Neural progenitor cell (in vitro differentiated cells): ENCODE measurements around the gene SLC4A7. TPM values are rescaled to one million over a fixed set of nuclear protein-coding genes. Genes with fewer than 3 reads are reported as not detected.
A peak's percentile ranks its signal among the peaks of the same experiment; 100 is the strongest.

Experiments
- DNase-seq: peaks from one replicate; pipeline ENCODE4 v3.0.0-alpha.2; 2016; ENCODE audit warnings: low spot score
- H2AFZ ChIP-seq: fragments of 200-600 bp; sonication (generic); replicated peaks from 2 replicates; pipeline ENCODE4 v1.6.1; 2016; ENCODE audit warnings: antibody characterized with exemption
- H3F3A ChIP-seq: fragments of 200-600 bp; sonication (generic); 2 replicates; pipeline ENCODE4 v1.6.1; 2016; ENCODE audit warnings: antibody characterized with exemption, low read depth
- H3K27ac ChIP-seq: fragments of 200-600 bp; sonication (generic); 2 replicates; pipeline ENCODE4 v1.5.1; 2016; ENCODE audit warnings: mild to moderate bottlenecking
- H3K27me3 ChIP-seq: fragments of 200-600 bp; sonication (generic); 2 replicates; pipeline ENCODE4 v1.6.1; 2016; ENCODE audit warnings: mild to moderate bottlenecking, moderate library complexity
- H3K36me3 ChIP-seq: fragments of 200-600 bp; sonication (generic); 2 replicates; pipeline ENCODE4 v1.5.1; 2016
- H3K4me1 ChIP-seq: fragments of 200-600 bp; sonication (generic); 2 replicates; pipeline ENCODE4 v1.6.1; 2016; ENCODE audit warnings: mixed run types
- H3K4me2 ChIP-seq: fragments of 200-600 bp; sonication (generic); 2 replicates; pipeline ENCODE4 v1.6.1; 2016
- H3K4me3 ChIP-seq: fragments of 200-600 bp; sonication (generic); 2 replicates; pipeline ENCODE4 v1.5.1; 2016
- H3K79me2 ChIP-seq: fragments of 200-600 bp; sonication (generic); 2 replicates; pipeline ENCODE4 v1.6.1; 2016; ENCODE audit warnings: low read depth
- H3K9ac ChIP-seq: fragments of 200-600 bp; sonication (generic); 2 replicates; pipeline ENCODE4 v1.6.1; 2016
- H3K9me3 ChIP-seq: fragments of 200-600 bp; sonication (generic); 2 replicates; pipeline ENCODE4 v1.5.1; 2016; ENCODE audit warnings: low read depth
- H4K20me1 ChIP-seq: fragments of 200-600 bp; sonication (generic); 2 replicates; pipeline ENCODE4 v1.6.1; 2016; ENCODE audit warnings: low read depth
- H3K27ac Mint-ChIP-seq: 3 replicates; pipeline ENCODE4 v1.8.0; 2021; ENCODE audit warnings: mixed read lengths
- H3K27me3 Mint-ChIP-seq: 2 replicates; pipeline ENCODE4 v1.8.0; 2022; ENCODE audit warnings: low read depth, mild to moderate bottlenecking, inconsistent platforms, moderate library complexity, mixed read lengths; ENCODE audit not compliant: insufficient read depth
- H3K36me3 Mint-ChIP-seq: 3 replicates; pipeline ENCODE4 v1.8.0; 2021; ENCODE audit warnings: mixed read lengths
- H3K4me1 Mint-ChIP-seq: 3 replicates; pipeline ENCODE4 v1.8.0; 2021; ENCODE audit warnings: mixed read lengths
- H3K4me3 Mint-ChIP-seq: 3 replicates; pipeline ENCODE4 v1.8.0; 2021; ENCODE audit warnings: mild to moderate bottlenecking, moderate library complexity, mixed read lengths
- H3K9me3 Mint-ChIP-seq: 3 replicates; pipeline ENCODE4 v1.8.0; 2020; ENCODE audit warnings: mixed read lengths
- EZH2 ChIP-seq: fragments of 200-600 bp; sonication (generic); IDR thresholded peaks from 2 replicates; pipeline ENCODE4 v1.6.1; 2017; ENCODE audit warnings: antibody characterized with exemption, mild to moderate bottlenecking, moderate library complexity
- EZH2phosphoT487 ChIP-seq: fragments of 200-600 bp; sonication (generic); IDR thresholded peaks from 2 replicates; pipeline ENCODE4 v1.6.1; 2017; ENCODE audit warnings: antibody characterized with exemption
- total RNA-seq: library from RNA; depleted of rRNA; stranded (reverse); fragments of >200 nt; gene quantifications from 2 replicates; pipeline ENCODE4 v1.2.3, GENCODE V29; 2015; ENCODE audit warnings: low replicate concordance
- TF ChIP-seq, protein P1 (sequence below): fragments of 200-600 bp; sonication (generic); IDR thresholded peaks from 2 replicates; pipeline ENCODE4 v1.5.1; 2017; ENCODE audit warnings: antibody characterized with exemption, mild to moderate bottlenecking

SLC4A7 gene
- total RNA-seq, 1 donor from 2014 or later, result 114 TPM

DNA sequence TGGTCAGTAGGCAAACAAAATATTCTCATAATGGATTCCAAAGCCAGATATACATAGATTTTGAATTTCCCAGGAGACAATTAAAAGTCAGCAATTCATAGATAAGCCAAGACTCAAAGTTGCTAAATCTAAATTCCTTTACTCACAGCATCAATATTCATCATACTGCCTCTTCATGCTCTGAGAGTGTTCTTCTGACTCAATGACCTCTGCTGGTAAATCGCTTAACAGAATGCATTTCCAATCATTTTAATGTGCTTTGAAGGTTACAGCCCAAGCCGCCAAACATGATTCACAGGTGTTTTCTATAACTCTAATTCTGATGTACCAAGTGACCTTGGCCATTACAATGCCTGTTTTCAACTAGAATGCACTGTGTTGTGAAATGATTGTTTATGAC lies 24.2 kb upstream of the SLC4A7 start:
- Histone ChIP-seq H3K36me3 (no peaks in the 10 kb centered on the region), H3K9ac (no peak overlapping the region), H4K20me1 (no peaks in the 10 kb centered on the region), H3K9me3 (no peaks in the 10 kb centered on the region), H3K4me3 (no peak overlapping the region), H3K4me1 (peaks cover 14% of the 10 kb centered on the region), H3K4me2 (no peak overlapping the region), H3K27me3 (no peaks in the 10 kb centered on the region), H3K79me2 (no peaks in the 10 kb centered on the region), H2AFZ (no peak overlapping the region), H3K27ac (no peak overlapping the region), H3F3A (no peaks in the 10 kb centered on the region)
- peaks cover 7% of the 10 kb centered on the region for H3K9me3 Mint-ChIP-seq
- no peak overlapping the region for H3K27ac Mint-ChIP-seq
- TF ChIP-seq, protein P1, sequence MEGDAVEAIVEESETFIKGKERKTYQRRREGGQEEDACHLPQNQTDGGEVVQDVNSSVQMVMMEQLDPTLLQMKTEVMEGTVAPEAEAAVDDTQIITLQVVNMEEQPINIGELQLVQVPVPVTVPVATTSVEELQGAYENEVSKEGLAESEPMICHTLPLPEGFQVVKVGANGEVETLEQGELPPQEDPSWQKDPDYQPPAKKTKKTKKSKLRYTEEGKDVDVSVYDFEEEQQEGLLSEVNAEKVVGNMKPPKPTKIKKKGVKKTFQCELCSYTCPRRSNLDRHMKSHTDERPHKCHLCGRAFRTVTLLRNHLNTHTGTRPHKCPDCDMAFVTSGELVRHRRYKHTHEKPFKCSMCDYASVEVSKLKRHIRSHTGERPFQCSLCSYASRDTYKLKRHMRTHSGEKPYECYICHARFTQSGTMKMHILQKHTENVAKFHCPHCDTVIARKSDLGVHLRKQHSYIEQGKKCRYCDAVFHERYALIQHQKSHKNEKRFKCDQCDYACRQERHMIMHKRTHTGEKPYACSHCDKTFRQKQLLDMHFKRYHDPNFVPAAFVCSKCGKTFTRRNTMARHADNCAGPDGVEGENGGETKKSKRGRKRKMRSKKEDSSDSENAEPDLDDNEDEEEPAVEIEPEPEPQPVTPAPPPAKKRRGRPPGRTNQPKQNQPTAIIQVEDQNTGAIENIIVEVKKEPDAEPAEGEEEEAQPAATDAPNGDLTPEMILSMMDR, result no peak
- TF ChIP-seq EZH2 (no peak), EZH2phosphoT487 (no peak)
- DNase-seq, result no peak
- no peak overlapping the region for H3K4me3 Mint-ChIP-seq
- no peaks in the 10 kb centered on the region for H3K27me3 Mint-ChIP-seq
- H3K36me3 Mint-ChIP-seq, result no peaks in the 10 kb centered on the region
- H3K4me1 Mint-ChIP-seq, result peaks cover 12% of the 10 kb centered on the region

DNA sequence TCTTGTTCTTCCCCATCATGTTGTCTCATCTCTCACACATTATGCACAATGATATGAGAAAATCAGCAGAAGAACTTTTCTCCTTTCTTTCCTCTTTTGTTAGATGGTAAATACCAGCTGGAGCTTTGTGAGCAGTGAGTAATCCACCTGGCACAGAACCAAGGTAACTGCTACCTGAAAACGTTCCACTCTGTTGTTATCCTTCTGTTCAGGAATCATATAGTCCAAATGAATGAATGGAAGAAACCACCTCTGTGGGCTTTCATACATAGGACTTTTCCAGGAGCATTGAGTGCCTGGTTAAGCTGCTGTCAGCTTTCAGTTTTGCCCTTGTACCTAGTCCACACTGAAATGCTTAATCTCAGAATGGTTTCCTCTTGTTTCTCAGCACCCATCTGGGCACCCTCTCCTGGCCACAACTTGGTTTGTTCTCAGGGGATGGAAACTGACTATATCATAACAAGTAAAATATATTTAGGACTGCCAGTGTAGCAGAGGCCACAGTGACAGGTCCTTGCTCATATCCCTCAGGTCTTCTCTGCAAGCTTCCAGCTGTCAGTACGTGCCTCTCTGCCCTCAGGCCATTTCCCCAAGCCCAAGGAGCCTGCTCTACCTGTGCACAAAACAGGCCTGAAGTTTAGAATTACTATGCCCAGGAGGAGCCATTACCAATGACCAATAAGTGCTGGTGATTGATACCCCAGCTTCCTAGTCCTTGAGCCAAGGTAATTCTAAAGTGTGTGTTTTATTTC lies 23.5 kb upstream of the SLC4A7 start:
- Histone ChIP-seq H2AFZ (no peak overlapping the region), H3K4me2 (no peak overlapping the region), H3K79me2 (no peaks in the 10 kb centered on the region), H3F3A (no peaks in the 10 kb centered on the region), H3K9ac (no peak overlapping the region), H3K9me3 (no peaks in the 10 kb centered on the region), H4K20me1 (no peaks in the 10 kb centered on the region), H3K36me3 (no peaks in the 10 kb centered on the region), H3K4me1 (peaks cover 13% of the 10 kb centered on the region), H3K27ac (no peak overlapping the region), H3K4me3 (no peak overlapping the region), H3K27me3 (no peaks in the 10 kb centered on the region)
- TF ChIP-seq, protein P1, result no peak
- TF ChIP-seq EZH2, result no peak
- no peak for TF ChIP-seq EZH2phosphoT487
- Mint-ChIP-seq H3K27me3 (no peaks in the 10 kb centered on the region), H3K9me3 (peaks cover 7% of the 10 kb centered on the region), H3K36me3 (no peaks in the 10 kb centered on the region), H3K4me3 (no peak overlapping the region), H3K4me1 (peaks cover 12% of the 10 kb centered on the region), H3K27ac (peak overlapping the region; percentile 42)
- no peak for DNase-seq

DNA sequence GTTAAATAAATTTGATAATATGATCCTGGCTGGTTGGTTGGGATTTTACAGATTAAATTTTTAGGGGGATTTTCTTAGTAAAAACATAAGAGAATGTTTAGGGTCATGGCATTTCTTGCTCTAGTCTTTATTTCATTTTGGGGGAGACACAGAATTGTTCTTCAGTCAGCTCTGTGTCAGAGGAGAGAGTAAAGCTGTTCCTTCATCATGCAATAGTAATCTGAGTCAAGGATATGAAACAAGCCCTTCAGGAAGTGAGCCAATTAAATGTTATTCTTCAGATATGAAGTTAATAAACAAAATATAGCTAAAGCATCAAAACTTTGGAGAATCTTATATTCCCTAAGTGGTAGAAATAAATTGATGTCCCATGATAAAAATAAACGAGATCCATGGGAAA lies 22.9 kb upstream of the SLC4A7 start:
- no peaks in the 10 kb centered on the region for H3K9me3 ChIP-seq
- H4K20me1 ChIP-seq, result no peaks in the 10 kb centered on the region
- no peaks in the 10 kb centered on the region for H3F3A ChIP-seq
- peaks cover 8% of the 10 kb centered on the region for H3K4me1 ChIP-seq
- H3K27me3 ChIP-seq, result no peaks in the 10 kb centered on the region
- H3K4me3 ChIP-seq, result no peak overlapping the region
- Mint-ChIP-seq H3K36me3 (no peaks in the 10 kb centered on the region), H3K4me3 (no peak overlapping the region), H3K27ac (no peak overlapping the region), H3K4me1 (peaks cover 7% of the 10 kb centered on the region), H3K27me3 (no peaks in the 10 kb centered on the region), H3K9me3 (peaks cover 7% of the 10 kb centered on the region)
- H3K4me2 ChIP-seq, result no peak overlapping the region
- H3K27ac ChIP-seq, result no peak overlapping the region
- H3K36me3 ChIP-seq, result no peaks in the 10 kb centered on the region
- H3K79me2 ChIP-seq, result no peaks in the 10 kb centered on the region
- no peak overlapping the region for H3K9ac ChIP-seq
- no peak for DNase-seq
- TF ChIP-seq EZH2phosphoT487 (no peak), EZH2 (no peak)
- TF ChIP-seq, protein P1, result no peak
- H2AFZ ChIP-seq, result no peak overlapping the region
